ENCODE results near the gene IPP.

IPP gene

GRCh38 chr1:45669859-45670655 lies 80.4 kb downstream of the IPP start:
- no peak for TF ChIP-seq TAF1 (IDR thresholded peaks at IDR 0.05; ENCODE audit: borderline replicate concordance, insufficient read depth, low read length)
- TF ChIP-seq POLR2AphosphoS5 (IDR thresholded peaks at IDR 0.05; ENCODE audit: low read depth, low read length), result no peak
- no peak for TF ChIP-seq REST (IDR thresholded peaks at IDR 0.05; ENCODE audit: insufficient read depth in 1 of 2, low read depth in 2 of 2, low read length in 2 of 2)
- TF ChIP-seq FOXP2 (optimal IDR thresholded peaks at IDR 0.05; ENCODE audit: borderline replicate concordance, extremely low read depth, extremely low read length, insufficient read depth), result no peak
- no peak for TF ChIP-seq SIN3A (IDR thresholded peaks at IDR 0.05; ENCODE audit: borderline replicate concordance, insufficient read depth, low read length)

GRCh38 chr1:45669379-45669778 lies 81.1 kb downstream of the IPP start:
- TF ChIP-seq POLR2AphosphoS5 (IDR thresholded peaks at IDR 0.05; ENCODE audit: low read depth, low read length), result no peak
- TF ChIP-seq FOXP2 (optimal IDR thresholded peaks at IDR 0.05; ENCODE audit: borderline replicate concordance, extremely low read depth, extremely low read length, insufficient read depth), result no peak
- no peak for TF ChIP-seq REST (IDR thresholded peaks at IDR 0.05; ENCODE audit: insufficient read depth in 1 of 2, low read depth in 2 of 2, low read length in 2 of 2)

GRCh38 chr1:45668526-45668925 lies 81.9 kb downstream of the IPP start:
- TF ChIP-seq SIN3A (IDR thresholded peaks at IDR 0.05; ENCODE audit: borderline replicate concordance, insufficient read depth, low read length), result no peak
- no peak for TF ChIP-seq REST (IDR thresholded peaks at IDR 0.05; ENCODE audit: insufficient read depth in 1 of 2, low read depth in 2 of 2, low read length in 2 of 2)
- TF ChIP-seq TAF1 (IDR thresholded peaks at IDR 0.05; ENCODE audit: borderline replicate concordance, insufficient read depth, low read length), result no peak

GRCh38 chr1:45667321-45668111 lies 82.9 kb downstream of the IPP start:
- TF ChIP-seq POLR2AphosphoS5 (IDR thresholded peaks at IDR 0.05; ENCODE audit: low read depth, low read length) (no peak), SIN3A (IDR thresholded peaks at IDR 0.05; ENCODE audit: borderline replicate concordance, insufficient read depth, low read length) (no peak), TAF1 (IDR thresholded peaks at IDR 0.05; ENCODE audit: borderline replicate concordance, insufficient read depth, low read length) (no peak), FOXP2 (optimal IDR thresholded peaks at IDR 0.05; ENCODE audit: borderline replicate concordance, extremely low read depth, extremely low read length, insufficient read depth) (no peak)

- TF ChIP-seq SIN3A (IDR thresholded peaks at IDR 0.05; ENCODE audit: borderline replicate concordance, insufficient read depth, low read length), result no peak
- no peak for TF ChIP-seq FOXP2 (optimal IDR thresholded peaks at IDR 0.05; ENCODE audit: borderline replicate concordance, extremely low read depth, extremely low read length, insufficient read depth)
- no peak for TF ChIP-seq REST (IDR thresholded peaks at IDR 0.05; ENCODE audit: insufficient read depth in 1 of 2, low read depth in 2 of 2, low read length in 2 of 2)
- no peak for TF ChIP-seq POLR2AphosphoS5 (IDR thresholded peaks at IDR 0.05; ENCODE audit: low read depth, low read length)
- TF ChIP-seq TAF1 (IDR thresholded peaks at IDR 0.05; ENCODE audit: borderline replicate concordance, insufficient read depth, low read length), result no peak
Observed at GRCh38 chr1:45666836-45667235, 83.6 kb downstream of the IPP start.
